ENCODE measurements around the gene USP44.

The USP44 gene

GRCh38 chr12:95548539-95549391, 2.5 kb downstream of the USP44 start:
- FAIRE-seq = no peak
- DNase-seq (ENCODE audit: extremely low spot score, insufficient read length, low read depth) = no peak

- no peak for DNase-seq (ENCODE audit: extremely low spot score, insufficient read length, low read depth)
- no peak for FAIRE-seq
Measured at GRCh38 chr12:95548056-95548538, 3.2 kb downstream of the USP44 start.

- no peak for DNase-seq (ENCODE audit: extremely low spot score, insufficient read length, low read depth)
- no peak for FAIRE-seq
Measured at GRCh38 chr12:95547522-95548055, 3.7 kb downstream of the USP44 start.

- FAIRE-seq (no peak), DNase-seq (ENCODE audit: extremely low spot score, insufficient read length, low read depth) (no peak)
Measured at GRCh38 chr12:95546491-95546813, 4.8 kb downstream of the USP44 start.

- FAIRE-seq (no peak), DNase-seq (ENCODE audit: extremely low spot score, insufficient read length, low read depth) (no peak)
Measured at GRCh38 chr12:95545731-95546490, 5.4 kb downstream of the USP44 start.

- FAIRE-seq (no peak), DNase-seq (ENCODE audit: extremely low spot score, insufficient read length, low read depth) (no peak)
Measured at GRCh38 chr12:95545303-95545702, 6.0 kb downstream of the USP44 start.

GRCh38 chr12:95544756-95545155, 6.5 kb downstream of the USP44 start:
- FAIRE-seq (no peak), DNase-seq (ENCODE audit: extremely low spot score, insufficient read length, low read depth) (no peak)

- FAIRE-seq (no peak), DNase-seq (ENCODE audit: extremely low spot score, insufficient read length, low read depth) (no peak)
Measured at GRCh38 chr12:95543305-95543704, 8.0 kb downstream of the USP44 start.

- DNase-seq (ENCODE audit: extremely low spot score, insufficient read length, low read depth) (no peak), FAIRE-seq (no peak)
Measured at GRCh38 chr12:95541436-95541835, 9.8 kb downstream of the USP44 start.

GRCh38 chr12:95538656-95539055, 12.6 kb downstream of the USP44 start:
- DNase-seq (ENCODE audit: extremely low spot score, insufficient read length, low read depth) = no peak
- no peak for FAIRE-seq

- DNase-seq (ENCODE audit: extremely low spot score, insufficient read length, low read depth) (no peak), FAIRE-seq (no peak)
Measured at GRCh38 chr12:95538006-95538405, 13.3 kb downstream of the USP44 start.

- FAIRE-seq (no peak), DNase-seq (ENCODE audit: extremely low spot score, insufficient read length, low read depth) (no peak)
Measured at GRCh38 chr12:95533985-95534384, 17.3 kb downstream of the USP44 start.

- FAIRE-seq (no peak), DNase-seq (ENCODE audit: extremely low spot score, insufficient read length, low read depth) (no peak)
Measured at GRCh38 chr12:95532851-95533250, 18.4 kb downstream of the USP44 start.

GRCh38 chr12:95529693-95530225, 21.5 kb downstream of the USP44 start:
- no peak for DNase-seq (ENCODE audit: extremely low spot score, insufficient read length, low read depth)
- FAIRE-seq = no peak

GRCh38 chr12:95528431-95528830, 22.8 kb downstream of the USP44 start:
- DNase-seq (ENCODE audit: extremely low spot score, insufficient read length, low read depth) (no peak), FAIRE-seq (no peak)

GRCh38 chr12:95522692-95523091, 28.6 kb downstream of the USP44 start:
- no peak for DNase-seq (ENCODE audit: extremely low spot score, insufficient read length, low read depth)
- FAIRE-seq = no peak

GRCh38 chr12:95520816-95521215, 30.5 kb downstream of the USP44 start:
- FAIRE-seq (no peak), DNase-seq (ENCODE audit: extremely low spot score, insufficient read length, low read depth) (no peak)

GRCh38 chr12:95518944-95519343, 32.3 kb downstream of the USP44 start:
- DNase-seq (ENCODE audit: extremely low spot score, insufficient read length, low read depth) = no peak
- no peak for FAIRE-seq

- no peak for DNase-seq (ENCODE audit: extremely low spot score, insufficient read length, low read depth)
- FAIRE-seq = no peak
Measured at GRCh38 chr12:95517246-95517645, 34.0 kb downstream of the USP44 start.

GRCh38 chr12:95516757-95517156, 34.5 kb downstream of the USP44 start:
- DNase-seq (ENCODE audit: extremely low spot score, insufficient read length, low read depth) (no peak), FAIRE-seq (no peak)

GRCh38 chr12:95515197-95515596, 36.1 kb downstream of the USP44 start:
- FAIRE-seq (no peak), DNase-seq (ENCODE audit: extremely low spot score, insufficient read length, low read depth) (no peak)
